GM18873 (cell line): ENCODE data around the gene PLA2G2E.

Experiments used
- ATAC-seq: cut with Tn5 transposase; IDR thresholded peaks from one replicate; pipeline ENCODE4 v1.9.1; 2021; ENCODE audit warnings: mild to moderate bottlenecking, moderate library complexity, moderate number of reproducible peaks; ENCODE audit not compliant: unreplicated experiment, low FRiP score

Gene PLA2G2E

GRCh38 chr1:19923137-19923952 lies at the start of gene PLA2G2E:
PLA2G2E (minus strand) TSS chr1:19923617; CDS start chr1:19923559, 58 bp downstream.
- no peak for ATAC-seq

GRCh38 chr1:19971664-19972063 lies 48.2 kb upstream of the PLA2G2E start:
- ATAC-seq: no peak

- no peak for ATAC-seq
Measured at GRCh38 chr1:19969898-19970660, 46.7 kb upstream of the PLA2G2E start.

- no peak for ATAC-seq
Measured at GRCh38 chr1:19967808-19968207, 44.4 kb upstream of the PLA2G2E start.

- no peak for ATAC-seq
Measured at GRCh38 chr1:19964542-19964941, 41.1 kb upstream of the PLA2G2E start.

GRCh38 chr1:19963636-19964035 lies 40.2 kb upstream of the PLA2G2E start:
- ATAC-seq: no peak

GRCh38 chr1:19960591-19960990 lies 37.2 kb upstream of the PLA2G2E start:
- no peak for ATAC-seq

- no peak for ATAC-seq
Measured at GRCh38 chr1:19957779-19958178, 34.4 kb upstream of the PLA2G2E start.

- no peak for ATAC-seq
Measured at GRCh38 chr1:19955534-19956170, 32.2 kb upstream of the PLA2G2E start.

- ATAC-seq: no peak
Measured at GRCh38 chr1:19954059-19954458, 30.6 kb upstream of the PLA2G2E start.

- ATAC-seq: no peak
Measured at GRCh38 chr1:19949016-19949415, 25.6 kb upstream of the PLA2G2E start.

- ATAC-seq: no peak
Measured at GRCh38 chr1:19946971-19947370, 23.6 kb upstream of the PLA2G2E start.

- ATAC-seq: no peak
Measured at GRCh38 chr1:19946331-19946751, 22.9 kb upstream of the PLA2G2E start.

GRCh38 chr1:19945914-19946313 lies 22.5 kb upstream of the PLA2G2E start:
- ATAC-seq: no peak

GRCh38 chr1:19942657-19943056 lies 19.2 kb upstream of the PLA2G2E start:
- no peak for ATAC-seq

GRCh38 chr1:19942088-19942487 lies 18.7 kb upstream of the PLA2G2E start:
- no peak for ATAC-seq

- no peak for ATAC-seq
Measured at GRCh38 chr1:19941206-19941568, 17.8 kb upstream of the PLA2G2E start.

GRCh38 chr1:19940486-19941205 lies 17.2 kb upstream of the PLA2G2E start:
- no peak for ATAC-seq

GRCh38 chr1:19938472-19938871 lies 15.1 kb upstream of the PLA2G2E start:
- no peak for ATAC-seq

- ATAC-seq: no peak
Measured at GRCh38 chr1:19936061-19936750, 12.8 kb upstream of the PLA2G2E start.
